HEK293T (cell line): Measurements from ENCODE around the gene TAS2R14.

Experiments used
- CTCF ChIA-PET: fragments of 350-600 bp; formaldehyde crosslinking; extraction: SDS; loops from one replicate; lab custom pipeline; 2021; ENCODE audit warnings: antibody characterized with exemption, inconsistent platforms; lab: Yijun Ruan, JAX
- POLR2A ChIA-PET: fragments of 350-600 bp; formaldehyde crosslinking; extraction: SDS; loops from one replicate; lab custom pipeline; 2020; ENCODE audit warnings: antibody characterized with exemption, inconsistent platforms; lab: Yijun Ruan, JAX
- DNase-seq: peaks from one replicate; pipeline ENCODE4 v3.0.0; 2012; ENCODE audit warnings: mixed read lengths; ENCODE audit errors: extremely low spot score
- ARNT ChIP-seq: fragments of 450-650 bp; IDR thresholded peaks from 2 replicates; pipeline ENCODE4 v1.6.1; 2017; ENCODE audit warnings: mild to moderate bottlenecking
- BHLHE40 ChIP-seq: fragments of 450-650 bp; IDR thresholded peaks from 2 replicates; pipeline ENCODE4 v1.6.1; 2016; ENCODE audit warnings: mild to moderate bottlenecking, moderate library complexity, borderline replicate concordance
- CTBP1 ChIP-seq: fragments of 450-650 bp; IDR thresholded peaks from 2 replicates; pipeline ENCODE4 v1.6.1; 2016; ENCODE audit warnings: borderline replicate concordance
- ELF4 ChIP-seq: fragments of 450-650 bp; IDR thresholded peaks from 2 replicates; pipeline ENCODE4 v1.6.1; 2017; ENCODE audit warnings: antibody characterized with exemption
- FOXA1 ChIP-seq: fragments of 450-650 bp; IDR thresholded peaks from 2 replicates; pipeline ENCODE4 v1.6.1; 2016; ENCODE audit warnings: mild to moderate bottlenecking
- FOXK2 ChIP-seq: fragments of 450-650 bp; IDR thresholded peaks from 2 replicates; pipeline ENCODE4 v1.6.1; 2016; ENCODE audit warnings: mild to moderate bottlenecking
- FOXM1 ChIP-seq: fragments of 450-650 bp; IDR thresholded peaks from 2 replicates; pipeline ENCODE4 v1.6.1; 2017; ENCODE audit warnings: mild to moderate bottlenecking, borderline replicate concordance
- HDGF ChIP-seq: fragments of 450-650 bp; IDR thresholded peaks from 2 replicates; pipeline ENCODE4 v1.6.1; 2017; ENCODE audit warnings: antibody characterized with exemption, borderline replicate concordance
- L3MBTL2 ChIP-seq: fragments of 450-650 bp; conservative IDR thresholded peaks from 2 replicates; pipeline ENCODE4 v1.6.1; 2016; ENCODE audit warnings: mild to moderate bottlenecking
- LEF1 ChIP-seq: fragments of 450-650 bp; IDR thresholded peaks from 2 replicates; pipeline ENCODE4 v1.6.1; 2017; ENCODE audit warnings: mild to moderate bottlenecking, borderline replicate concordance
- NFRKB ChIP-seq: fragments of 450-650 bp; IDR thresholded peaks from 2 replicates; pipeline ENCODE4 v1.6.1; 2016; ENCODE audit warnings: mild to moderate bottlenecking, moderate library complexity
- SP1 ChIP-seq: fragments of 450-650 bp; IDR thresholded peaks from 2 replicates; pipeline ENCODE4 v1.6.1; 2017
- SUZ12 ChIP-seq: fragments of 450-650 bp; IDR thresholded peaks from 2 replicates; pipeline ENCODE4 v1.6.1; 2016; ENCODE audit warnings: mild to moderate bottlenecking
- TARDBP ChIP-seq: fragments of 450-650 bp; IDR thresholded peaks from 2 replicates; pipeline ENCODE4 v1.6.1; 2016
- ZNF384 ChIP-seq: fragments of 450-650 bp; IDR thresholded peaks from 2 replicates; pipeline ENCODE4 v1.6.1; 2016
- TF ChIP-seq, protein P1 (sequence below): fragments of 450-650 bp; IDR thresholded peaks from 2 replicates; pipeline ENCODE4 v1.6.1; 2016

TAS2R14 gene, protein sequence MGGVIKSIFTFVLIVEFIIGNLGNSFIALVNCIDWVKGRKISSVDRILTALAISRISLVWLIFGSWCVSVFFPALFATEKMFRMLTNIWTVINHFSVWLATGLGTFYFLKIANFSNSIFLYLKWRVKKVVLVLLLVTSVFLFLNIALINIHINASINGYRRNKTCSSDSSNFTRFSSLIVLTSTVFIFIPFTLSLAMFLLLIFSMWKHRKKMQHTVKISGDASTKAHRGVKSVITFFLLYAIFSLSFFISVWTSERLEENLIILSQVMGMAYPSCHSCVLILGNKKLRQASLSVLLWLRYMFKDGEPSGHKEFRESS

DNA sequence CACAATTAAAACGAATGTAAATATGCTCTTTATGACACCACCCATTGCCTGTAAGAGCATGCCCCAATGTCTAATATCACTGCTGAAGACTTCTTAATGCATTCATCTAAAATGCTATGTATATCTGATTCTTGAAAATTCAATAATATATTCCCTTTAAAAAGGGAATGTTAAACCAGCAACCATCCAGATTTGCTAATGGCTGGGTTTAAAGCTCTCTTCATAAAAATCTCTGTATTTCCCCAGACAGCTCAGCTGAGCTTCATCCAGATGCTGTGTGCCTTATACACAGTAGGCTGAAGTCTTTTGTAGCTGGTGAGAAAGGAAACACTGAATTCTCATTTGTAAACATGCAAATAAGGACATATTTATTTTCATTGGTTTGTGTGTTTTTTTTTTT lies at the start of gene TAS2R14:
Gene TAS2R14, minus strand, starts transcription at position 101 of the 400 bp plus-strand sequence. Its CDS starts 56 bp downstream, at position 45.
- no peak for DNase-seq
- TF ChIP-seq FOXM1 (no peak), BHLHE40 (no peak), ELF4 (no peak), NFRKB (no peak), ZNF384 (no peak), HDGF (no peak), SP1 (no peak), L3MBTL2 (no peak), ARNT (no peak), SUZ12 (no peak), LEF1 (no peak), FOXK2 (no peak), TARDBP (no peak), FOXA1 (no peak), CTBP1 (no peak)
- TF ChIP-seq, protein P1, sequence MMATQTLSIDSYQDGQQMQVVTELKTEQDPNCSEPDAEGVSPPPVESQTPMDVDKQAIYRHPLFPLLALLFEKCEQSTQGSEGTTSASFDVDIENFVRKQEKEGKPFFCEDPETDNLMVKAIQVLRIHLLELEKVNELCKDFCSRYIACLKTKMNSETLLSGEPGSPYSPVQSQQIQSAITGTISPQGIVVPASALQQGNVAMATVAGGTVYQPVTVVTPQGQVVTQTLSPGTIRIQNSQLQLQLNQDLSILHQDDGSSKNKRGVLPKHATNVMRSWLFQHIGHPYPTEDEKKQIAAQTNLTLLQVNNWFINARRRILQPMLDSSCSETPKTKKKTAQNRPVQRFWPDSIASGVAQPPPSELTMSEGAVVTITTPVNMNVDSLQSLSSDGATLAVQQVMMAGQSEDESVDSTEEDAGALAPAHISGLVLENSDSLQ: no peak
- ChIA-PET CTCF (no interaction called here), POLR2A (no interaction called here)

DNA sequence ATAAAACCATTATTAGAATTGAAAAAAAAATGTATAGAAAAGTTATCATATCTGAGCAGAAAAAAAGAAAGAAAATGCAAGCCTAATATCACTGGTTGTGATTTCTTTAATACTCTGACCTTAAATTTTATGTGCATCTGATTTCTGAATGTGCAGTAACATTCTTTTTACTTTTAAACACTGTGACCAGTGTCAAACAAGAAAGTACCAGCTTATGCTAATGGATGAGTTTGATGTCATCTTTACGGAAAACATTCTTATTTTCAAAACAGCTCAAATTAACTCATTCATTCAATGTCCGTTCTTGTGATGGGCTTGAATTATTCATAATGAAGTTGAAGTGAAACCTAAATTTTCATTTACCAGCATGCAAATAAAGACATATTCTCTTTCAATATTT lies 47.7 kb upstream of the TAS2R14 start, which contains the start of gene TAS2R50:
Gene TAS2R50, minus strand, starts transcription at position 101 of the 400 bp plus-strand sequence. Its CDS starts 52 bp downstream, at position 49.
- no peak for DNase-seq
- TF ChIP-seq, protein P1: no peak
- TF ChIP-seq L3MBTL2: no peak
- no peak for TF ChIP-seq CTBP1
- TF ChIP-seq ELF4: no peak
- no peak for TF ChIP-seq ARNT
- no peak for TF ChIP-seq FOXA1
- TF ChIP-seq NFRKB: no peak
- no peak for TF ChIP-seq FOXK2
- TF ChIP-seq TARDBP: no peak
- TF ChIP-seq LEF1: no peak
- TF ChIP-seq ZNF384: no peak
- CTCF ChIA-PET: no interaction called here
- POLR2A ChIA-PET: no interaction called here

- POLR2A ChIA-PET: no interaction called here
- CTCF ChIA-PET: no interaction called here
- DNase-seq: no peak
- TF ChIP-seq TARDBP (no peak), FOXA1 (no peak), BHLHE40 (no peak), HDGF (no peak), L3MBTL2 (no peak), ARNT (no peak), ELF4 (no peak), NFRKB (no peak)
Observed at GRCh38 chr12:10982244-10982643, 43.2 kb upstream of the TAS2R14 start.

DNA sequence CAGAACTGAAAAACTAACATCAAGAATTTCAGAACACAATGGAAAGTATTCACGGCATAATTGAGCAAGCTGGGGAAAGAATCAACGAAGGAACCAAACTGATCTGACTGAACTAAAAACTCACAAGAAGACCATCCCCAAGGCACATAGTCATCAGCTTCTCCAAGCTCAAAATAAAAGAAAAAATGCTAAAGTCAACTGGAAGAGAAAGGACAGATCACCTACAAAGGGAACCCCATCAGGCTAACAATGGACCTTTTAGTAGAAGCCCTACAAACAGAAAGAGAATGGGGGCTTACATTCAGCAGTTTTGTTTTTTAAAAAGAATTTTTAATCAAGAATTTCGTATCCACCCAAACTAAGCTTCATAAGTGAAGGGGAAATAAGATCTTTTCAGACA lies 35.9 kb upstream of the TAS2R14 start:
- CTCF ChIA-PET: no interaction called here
- no peak for TF ChIP-seq L3MBTL2
- no peak for TF ChIP-seq TARDBP
- TF ChIP-seq, protein P1: no peak
- TF ChIP-seq ELF4: no peak
- no peak for TF ChIP-seq FOXM1
- TF ChIP-seq NFRKB: no peak
- no peak for TF ChIP-seq HDGF
- no peak for TF ChIP-seq CTBP1
- TF ChIP-seq LEF1: no peak
- no peak for TF ChIP-seq BHLHE40
- TF ChIP-seq SP1: no peak
- no peak for TF ChIP-seq ARNT
- no peak for TF ChIP-seq ZNF384
- no peak for TF ChIP-seq SUZ12
- TF ChIP-seq FOXK2: no peak
- no peak for TF ChIP-seq FOXA1
- DNase-seq: no peak
- POLR2A ChIA-PET: no interaction called here

DNA sequence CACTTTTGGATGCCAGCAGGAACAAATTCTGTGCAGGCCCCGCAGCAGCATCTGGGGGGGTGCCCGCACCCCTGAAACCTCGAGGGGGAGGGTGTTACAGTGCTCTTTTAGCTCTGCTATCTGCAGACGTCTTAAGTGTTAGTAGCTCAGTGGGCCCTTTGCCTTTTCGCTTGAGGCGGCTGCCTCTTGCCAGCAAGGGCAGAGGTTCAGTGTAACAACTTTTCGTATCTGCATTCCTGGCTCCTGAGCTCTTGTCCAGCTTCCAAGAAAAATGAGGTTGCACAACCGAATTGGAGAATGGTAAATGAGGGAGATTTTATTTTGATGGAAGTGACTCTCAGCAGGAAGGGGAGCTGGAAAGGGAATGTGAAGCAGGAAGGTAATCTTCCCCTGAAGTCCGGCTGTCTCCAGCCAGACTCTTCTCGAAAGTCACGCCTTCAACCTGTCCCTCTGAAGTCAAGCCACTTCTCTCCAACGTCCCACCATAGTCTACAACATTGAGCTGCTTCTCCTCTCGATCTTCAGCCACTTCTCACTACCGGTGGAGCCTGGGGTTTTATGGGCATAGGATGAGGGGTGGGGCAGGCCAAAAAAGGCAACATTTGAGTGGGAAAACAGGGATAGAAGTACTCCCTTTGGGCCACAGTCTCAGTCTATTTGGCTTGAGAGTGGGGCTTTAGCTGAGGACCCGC lies 29.8 kb upstream of the TAS2R14 start:
- no peak for TF ChIP-seq FOXK2
- TF ChIP-seq, protein P1: no peak
- TF ChIP-seq ELF4: no peak
- no peak for TF ChIP-seq TARDBP
- no peak for TF ChIP-seq ARNT
- TF ChIP-seq SP1: no peak
- CTCF ChIA-PET: no interaction called here
- DNase-seq: no peak
- POLR2A ChIA-PET: no interaction called here
